ENCODE measurements around the gene PSMA3. TPM values are rescaled to one million over a fixed set of nuclear protein-coding genes. Genes with fewer than 3 reads are reported as not detected.
A peak's percentile ranks its signal among the peaks of the same experiment; 100 is the strongest.

PSMA3 gene
- total and polyA plus RNA-seq, 7 donors = 69.5 to 217 (median 112) TPM

DNA sequence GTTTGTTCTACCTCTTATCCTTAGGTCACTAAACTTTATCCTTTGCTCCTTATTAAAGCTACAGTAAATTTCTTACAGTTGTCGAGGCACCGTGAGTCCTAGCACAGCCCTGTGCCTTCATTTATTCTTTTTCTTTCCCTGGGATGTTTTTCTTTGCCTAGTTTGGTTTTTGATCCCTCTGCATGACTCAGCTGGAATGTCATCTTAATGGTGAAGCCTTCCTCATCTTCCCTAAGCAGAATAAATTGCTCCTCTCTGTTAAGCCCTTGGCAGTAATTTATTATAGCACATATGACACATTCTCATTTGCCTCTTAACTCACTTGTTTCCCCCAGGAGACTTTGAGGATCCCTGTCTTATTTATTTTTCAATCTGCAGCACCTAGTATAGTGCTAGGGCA lies 28.1 kb upstream of the PSMA3 start:
- Histone ChIP-seq H3K4me1 (no peaks in the 10 kb centered on the region), H3K9me3 (no peaks in the 10 kb centered on the region), H3K27ac (no peak overlapping the region), H3K4me3 (no peak overlapping the region), H3K36me3 (peaks cover 7 to 82% (median 19%) of the 10 kb centered on the region in 4 donors), H3K27me3 (no peaks in the 10 kb centered on the region)
- DNase-seq = no peak
- WGBS, 2 donors = 92 to 93% methylated on average over 2 of the region's 2 CpGs
- TF ChIP-seq, protein P1, sequence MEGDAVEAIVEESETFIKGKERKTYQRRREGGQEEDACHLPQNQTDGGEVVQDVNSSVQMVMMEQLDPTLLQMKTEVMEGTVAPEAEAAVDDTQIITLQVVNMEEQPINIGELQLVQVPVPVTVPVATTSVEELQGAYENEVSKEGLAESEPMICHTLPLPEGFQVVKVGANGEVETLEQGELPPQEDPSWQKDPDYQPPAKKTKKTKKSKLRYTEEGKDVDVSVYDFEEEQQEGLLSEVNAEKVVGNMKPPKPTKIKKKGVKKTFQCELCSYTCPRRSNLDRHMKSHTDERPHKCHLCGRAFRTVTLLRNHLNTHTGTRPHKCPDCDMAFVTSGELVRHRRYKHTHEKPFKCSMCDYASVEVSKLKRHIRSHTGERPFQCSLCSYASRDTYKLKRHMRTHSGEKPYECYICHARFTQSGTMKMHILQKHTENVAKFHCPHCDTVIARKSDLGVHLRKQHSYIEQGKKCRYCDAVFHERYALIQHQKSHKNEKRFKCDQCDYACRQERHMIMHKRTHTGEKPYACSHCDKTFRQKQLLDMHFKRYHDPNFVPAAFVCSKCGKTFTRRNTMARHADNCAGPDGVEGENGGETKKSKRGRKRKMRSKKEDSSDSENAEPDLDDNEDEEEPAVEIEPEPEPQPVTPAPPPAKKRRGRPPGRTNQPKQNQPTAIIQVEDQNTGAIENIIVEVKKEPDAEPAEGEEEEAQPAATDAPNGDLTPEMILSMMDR (IDR thresholded peaks at IDR 0.05) = no peak
- TF ChIP-seq EP300 (IDR thresholded peaks at IDR 0.05) (no peak), POLR2A (IDR thresholded peaks at IDR 0.05) (no peak), POLR2AphosphoS5 (IDR thresholded peaks at IDR 0.05) (no peak)
- intact Hi-C loops (cut with DNase I) = no loop called here

DNA sequence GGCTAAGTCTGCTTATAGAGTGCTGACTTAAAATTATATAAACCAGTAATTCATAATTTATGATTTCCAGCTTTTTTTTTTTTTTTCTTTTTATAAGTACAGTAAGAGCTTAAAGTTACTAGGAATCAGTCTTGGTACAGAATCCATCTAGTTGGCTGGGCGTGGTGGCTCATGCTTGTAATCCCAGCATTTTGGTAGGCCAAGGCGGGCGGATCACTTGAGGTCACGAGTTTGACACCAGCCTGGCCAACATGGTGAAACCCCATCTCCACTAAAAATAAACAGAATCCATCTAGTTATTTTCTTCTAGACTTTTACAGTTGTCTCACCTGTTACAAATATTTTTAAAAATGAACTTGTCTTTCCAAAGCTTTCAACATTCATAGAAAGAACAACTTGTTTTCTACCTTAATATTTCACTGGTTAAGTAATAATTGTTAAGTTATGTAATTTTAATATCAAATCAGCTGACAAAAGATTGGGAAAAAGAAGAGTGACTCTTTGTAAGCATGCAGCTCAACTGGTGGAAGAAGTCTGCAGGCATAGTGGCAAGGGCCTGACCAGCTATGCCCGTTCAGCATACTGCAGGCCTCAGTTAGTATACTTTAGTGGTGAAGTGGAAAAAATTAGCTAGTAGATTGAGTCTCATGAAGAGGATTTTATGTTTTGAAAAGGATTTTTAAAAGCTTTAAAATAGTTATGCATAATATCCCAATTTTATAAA lies 17.4 kb upstream of the PSMA3 start:
- DNase-seq = no peak
- Histone ChIP-seq H3K27me3 (no peaks in the 10 kb centered on the region), H3K9me3 (no peaks in the 10 kb centered on the region), H3K4me1 (no peaks in the 10 kb centered on the region), H3K36me3 (peaks cover 0 to 65% (median 17%) of the 10 kb centered on the region in 4 donors), H3K4me3 (no peak overlapping the region), H3K27ac (no peak overlapping the region)
- TF ChIP-seq POLR2AphosphoS5 (IDR thresholded peaks at IDR 0.05) (no peak), POLR2A (IDR thresholded peaks at IDR 0.05) (no peak), EP300 (IDR thresholded peaks at IDR 0.05) (no peak)
- TF ChIP-seq, protein P1 (IDR thresholded peaks at IDR 0.05) = no peak
- intact Hi-C loops (cut with DNase I) = no loop called here
- WGBS, 2 donors = 96 to 98% methylated on average over 5 of the region's 5 CpGs

DNA sequence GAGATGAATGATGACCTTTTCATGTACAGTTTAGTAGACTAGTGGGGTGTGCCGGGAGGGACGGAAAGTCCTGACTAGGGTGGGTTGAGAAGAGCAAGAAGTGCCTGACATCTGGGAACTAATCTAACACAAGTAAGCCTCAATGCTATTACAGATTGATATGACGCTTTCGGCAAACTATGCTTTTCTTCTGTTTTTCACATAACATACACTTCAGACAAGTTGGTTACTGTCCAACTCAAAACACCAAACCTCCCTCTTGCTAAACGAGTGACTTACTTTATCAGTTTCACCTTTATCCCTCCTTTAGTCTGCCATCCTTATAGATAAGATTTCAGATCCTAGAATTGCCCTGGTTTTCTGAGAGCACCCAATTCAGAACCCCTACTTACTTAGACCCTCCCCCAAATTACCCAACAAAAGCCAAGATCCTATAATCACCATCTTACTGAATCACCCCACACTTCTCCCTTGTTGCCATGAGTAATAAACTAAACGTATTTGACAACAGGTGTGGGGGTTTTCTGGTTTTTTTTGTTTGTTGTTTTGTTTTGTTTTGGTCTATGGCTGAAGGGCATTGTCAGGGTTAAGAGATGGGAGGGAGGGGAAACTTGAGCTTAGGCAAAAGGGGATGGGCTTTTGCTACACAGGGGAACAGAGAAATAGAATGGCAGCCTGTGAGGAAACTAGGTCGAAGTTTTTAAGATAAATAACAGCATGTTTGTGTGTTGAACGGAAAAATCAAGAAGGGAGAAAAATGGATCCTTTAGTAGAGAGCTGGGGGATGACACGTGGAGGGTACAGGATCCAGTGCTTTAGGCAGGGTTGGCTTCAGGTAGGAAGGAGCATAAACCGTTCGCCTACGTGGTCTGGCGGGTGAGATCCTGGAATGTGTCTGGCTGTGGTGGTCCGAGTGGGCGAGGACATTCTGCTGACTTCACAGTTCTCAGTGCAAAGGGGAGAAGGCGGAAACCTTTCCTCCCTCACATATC lies 6.1 kb upstream of the PSMA3 start:
- Histone ChIP-seq H3K36me3 (peaks cover 0 to 12% (median under 1%) of the 10 kb centered on the region in 4 donors), H3K27ac (peak overlapping the region; percentile 77 to 87 (median 81)), H3K4me1 (peaks cover 0 to 9% (median 6%) of the 10 kb centered on the region in 4 donors), H3K9me3 (no peaks in the 10 kb centered on the region), H3K27me3 (no peaks in the 10 kb centered on the region), H3K4me3 (peak overlapping the region; percentile 47 to 66 (median 54))
- intact Hi-C loops (cut with DNase I) = loop anchor here (2.0 kb wide), 1 partner anchor 38 kb away; the partner anchor contains the start of gene ACTR10
- 37 to 46% methylated on average over 16 of the region's 16 CpGs for WGBS, 2 donors
- TF ChIP-seq, protein P1 (IDR thresholded peaks at IDR 0.05) = no peak
- no peak for TF ChIP-seq POLR2A (IDR thresholded peaks at IDR 0.05)
- no peak for TF ChIP-seq EP300 (IDR thresholded peaks at IDR 0.05)
- TF ChIP-seq POLR2AphosphoS5 (IDR thresholded peaks at IDR 0.05) = no peak
- DNase-seq = no peak

DNA sequence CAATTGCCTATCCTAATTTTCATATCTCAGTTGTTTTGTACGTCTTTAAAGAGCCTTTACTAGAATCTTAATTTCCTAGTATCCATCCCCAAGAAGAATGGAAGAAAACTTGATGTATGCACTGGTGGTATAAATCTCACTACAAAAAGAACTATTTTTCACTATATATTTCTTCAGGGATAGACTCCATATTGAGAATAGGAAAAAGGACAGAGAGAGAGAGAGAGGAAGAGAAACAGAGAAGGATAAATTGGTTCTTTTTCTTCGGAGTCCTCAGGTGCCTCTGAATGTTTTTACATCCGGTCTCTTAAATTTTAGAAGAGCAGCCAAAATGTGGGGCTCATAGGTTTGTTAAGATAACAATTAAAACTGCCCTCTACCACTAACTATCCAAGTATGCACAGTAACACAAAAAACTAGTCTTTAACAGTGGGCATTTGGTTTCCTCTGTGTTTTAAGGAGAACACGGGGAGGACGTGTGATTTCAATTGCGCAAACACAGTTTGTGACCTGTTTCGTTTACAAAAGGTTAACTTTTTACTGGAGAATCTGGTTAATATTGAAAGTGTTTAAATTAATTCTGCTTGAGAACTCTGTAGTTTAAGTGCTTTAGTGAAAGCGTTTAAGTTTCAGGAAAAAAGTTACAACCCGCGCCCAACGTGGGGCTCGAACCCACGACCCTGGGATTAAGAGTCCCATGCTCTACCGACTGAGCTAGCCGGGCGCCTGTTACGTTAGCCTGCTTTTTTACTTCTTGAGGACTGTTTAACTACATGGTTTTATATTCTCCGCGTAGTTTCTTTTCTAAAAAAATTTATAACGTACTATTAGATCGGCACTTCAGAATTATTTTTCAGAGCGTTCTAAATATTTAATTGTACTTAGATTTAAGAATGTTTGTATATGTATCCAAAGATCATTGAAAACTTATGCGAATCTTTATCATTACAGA lies 5.1 kb upstream of the PSMA3 start:
- H3K36me3 ChIP-seq = peaks cover 0 to 6% (median 0%) of the 10 kb centered on the region in 4 donors
- WGBS, 2 donors = 1 to 2% methylated on average over 23 of the region's 23 CpGs
- no peaks in the 10 kb centered on the region for H3K9me3 ChIP-seq
- peak overlapping the region; percentile 47 to 66 (median 54) for H3K4me3 ChIP-seq
- no peaks in the 10 kb centered on the region for H3K27me3 ChIP-seq
- intact Hi-C loops (cut with DNase I) = loop anchor here (2.0 kb wide), 1 partner anchor 39 kb away; the partner anchor contains the start of gene ACTR10
- H3K27ac ChIP-seq = peak overlapping the region; percentile 77 to 87 (median 81)
- peaks cover 0 to 11% (median 8%) of the 10 kb centered on the region in 4 donors for H3K4me1 ChIP-seq
- DNase-seq = peak; percentile 88
- TF ChIP-seq EP300 (IDR thresholded peaks at IDR 0.05) (no peak), POLR2AphosphoS5 (IDR thresholded peaks at IDR 0.05) (peak in 3 of 4 donors; percentile 58 to 62 (median 58)), POLR2A (IDR thresholded peaks at IDR 0.05) (no peak)
- TF ChIP-seq, protein P1 (IDR thresholded peaks at IDR 0.05) = no peak
